Ishikawa (cell line): ENCODE results near the gene CYP39A1.

Experiments used
- CEBPB ChIP-seq: IDR thresholded peaks from 2 replicates; pipeline ENCODE4 v1.6.1; 2012
- CREB1 ChIP-seq: IDR thresholded peaks from 2 replicates; pipeline ENCODE4 v1.6.1; 2012; ENCODE audit warnings: low read depth
- EGR1 ChIP-seq: IDR thresholded peaks from 2 replicates; pipeline ENCODE4 v1.6.1; 2012
- EP300 ChIP-seq: IDR thresholded peaks from 2 replicates; pipeline ENCODE4 v1.6.1; 2012; ENCODE audit warnings: borderline replicate concordance
- FOXM1 ChIP-seq: IDR thresholded peaks from 2 replicates; pipeline ENCODE4 v1.6.1; 2012; ENCODE audit warnings: low read depth, borderline replicate concordance
- NFIC ChIP-seq: IDR thresholded peaks from 2 replicates; pipeline ENCODE4 v1.6.1; 2012
- RAD21 ChIP-seq: IDR thresholded peaks from 2 replicates; pipeline ENCODE4 v1.6.1; 2012; ENCODE audit warnings: low read depth
- TAF1 ChIP-seq: IDR thresholded peaks from 2 replicates; pipeline ENCODE4 v1.6.1; 2012; ENCODE audit warnings: low read depth, mild to moderate bottlenecking
- TCF12 ChIP-seq: IDR thresholded peaks from 2 replicates; pipeline ENCODE4 v1.6.1; 2012; ENCODE audit warnings: low read depth
- TEAD4 ChIP-seq: IDR thresholded peaks from 2 replicates; pipeline ENCODE4 v1.6.1; 2012
- YY1 ChIP-seq: IDR thresholded peaks from 2 replicates; pipeline ENCODE4 v1.6.1; 2012; ENCODE audit warnings: low read depth
- ZBTB7A ChIP-seq: IDR thresholded peaks from 2 replicates; pipeline ENCODE4 v1.6.1; 2012; ENCODE audit warnings: low read depth
- TF ChIP-seq, protein P1 (sequence below): IDR thresholded peaks from 2 replicates; pipeline ENCODE4 v1.6.1; 2012
- TF ChIP-seq, protein P2 (sequence below): IDR thresholded peaks from 2 replicates; pipeline ENCODE4 v1.6.1; 2012
- TF ChIP-seq, protein P3 (sequence below): IDR thresholded peaks from 2 replicates; pipeline ENCODE4 v1.6.1; 2012; ENCODE audit warnings: low read depth, mild to moderate bottlenecking

Gene CYP39A1

DNA sequence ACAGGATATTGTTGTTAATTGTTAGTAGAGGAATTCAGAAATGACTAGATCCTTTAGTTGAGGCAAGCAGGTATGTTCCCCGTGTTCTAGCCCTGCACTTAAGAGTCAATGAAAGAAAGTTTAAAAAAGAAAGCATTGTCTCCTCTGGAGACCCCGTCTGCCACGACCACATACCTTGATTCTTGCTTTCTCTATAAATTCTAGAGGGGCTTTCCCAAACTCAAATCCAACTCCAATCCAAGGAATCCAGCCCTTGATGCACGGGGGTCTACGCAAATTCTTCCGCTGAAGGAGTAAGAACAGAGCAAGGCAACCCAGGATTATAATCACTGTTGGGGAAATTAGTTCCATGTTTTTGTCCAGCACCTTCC lies 401 bp downstream of the CYP39A1 start:
- no peak; the same call in 1 of the 2 replicates for TF ChIP-seq ZBTB7A
- no peak for TF ChIP-seq EP300
- TF ChIP-seq NFIC = no peak
- TF ChIP-seq FOXM1 = no peak
- TF ChIP-seq, protein P1, sequence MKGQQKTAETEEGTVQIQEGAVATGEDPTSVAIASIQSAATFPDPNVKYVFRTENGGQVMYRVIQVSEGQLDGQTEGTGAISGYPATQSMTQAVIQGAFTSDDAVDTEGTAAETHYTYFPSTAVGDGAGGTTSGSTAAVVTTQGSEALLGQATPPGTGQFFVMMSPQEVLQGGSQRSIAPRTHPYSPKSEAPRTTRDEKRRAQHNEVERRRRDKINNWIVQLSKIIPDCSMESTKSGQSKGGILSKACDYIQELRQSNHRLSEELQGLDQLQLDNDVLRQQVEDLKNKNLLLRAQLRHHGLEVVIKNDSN = no peak
- TF ChIP-seq RAD21 = no peak
- TF ChIP-seq CEBPB = no peak
- TF ChIP-seq, protein P2, sequence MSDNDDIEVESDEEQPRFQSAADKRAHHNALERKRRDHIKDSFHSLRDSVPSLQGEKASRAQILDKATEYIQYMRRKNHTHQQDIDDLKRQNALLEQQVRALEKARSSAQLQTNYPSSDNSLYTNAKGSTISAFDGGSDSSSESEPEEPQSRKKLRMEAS = no peak
- no peak for TF ChIP-seq TCF12
- TF ChIP-seq CREB1 = no peak
- TF ChIP-seq YY1 = no peak
- TF ChIP-seq, protein P3, sequence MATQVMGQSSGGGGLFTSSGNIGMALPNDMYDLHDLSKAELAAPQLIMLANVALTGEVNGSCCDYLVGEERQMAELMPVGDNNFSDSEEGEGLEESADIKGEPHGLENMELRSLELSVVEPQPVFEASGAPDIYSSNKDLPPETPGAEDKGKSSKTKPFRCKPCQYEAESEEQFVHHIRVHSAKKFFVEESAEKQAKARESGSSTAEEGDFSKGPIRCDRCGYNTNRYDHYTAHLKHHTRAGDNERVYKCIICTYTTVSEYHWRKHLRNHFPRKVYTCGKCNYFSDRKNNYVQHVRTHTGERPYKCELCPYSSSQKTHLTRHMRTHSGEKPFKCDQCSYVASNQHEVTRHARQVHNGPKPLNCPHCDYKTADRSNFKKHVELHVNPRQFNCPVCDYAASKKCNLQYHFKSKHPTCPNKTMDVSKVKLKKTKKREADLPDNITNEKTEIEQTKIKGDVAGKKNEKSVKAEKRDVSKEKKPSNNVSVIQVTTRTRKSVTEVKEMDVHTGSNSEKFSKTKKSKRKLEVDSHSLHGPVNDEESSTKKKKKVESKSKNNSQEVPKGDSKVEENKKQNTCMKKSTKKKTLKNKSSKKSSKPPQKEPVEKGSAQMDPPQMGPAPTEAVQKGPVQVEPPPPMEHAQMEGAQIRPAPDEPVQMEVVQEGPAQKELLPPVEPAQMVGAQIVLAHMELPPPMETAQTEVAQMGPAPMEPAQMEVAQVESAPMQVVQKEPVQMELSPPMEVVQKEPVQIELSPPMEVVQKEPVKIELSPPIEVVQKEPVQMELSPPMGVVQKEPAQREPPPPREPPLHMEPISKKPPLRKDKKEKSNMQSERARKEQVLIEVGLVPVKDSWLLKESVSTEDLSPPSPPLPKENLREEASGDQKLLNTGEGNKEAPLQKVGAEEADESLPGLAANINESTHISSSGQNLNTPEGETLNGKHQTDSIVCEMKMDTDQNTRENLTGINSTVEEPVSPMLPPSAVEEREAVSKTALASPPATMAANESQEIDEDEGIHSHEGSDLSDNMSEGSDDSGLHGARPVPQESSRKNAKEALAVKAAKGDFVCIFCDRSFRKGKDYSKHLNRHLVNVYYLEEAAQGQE = no peak

DNA sequence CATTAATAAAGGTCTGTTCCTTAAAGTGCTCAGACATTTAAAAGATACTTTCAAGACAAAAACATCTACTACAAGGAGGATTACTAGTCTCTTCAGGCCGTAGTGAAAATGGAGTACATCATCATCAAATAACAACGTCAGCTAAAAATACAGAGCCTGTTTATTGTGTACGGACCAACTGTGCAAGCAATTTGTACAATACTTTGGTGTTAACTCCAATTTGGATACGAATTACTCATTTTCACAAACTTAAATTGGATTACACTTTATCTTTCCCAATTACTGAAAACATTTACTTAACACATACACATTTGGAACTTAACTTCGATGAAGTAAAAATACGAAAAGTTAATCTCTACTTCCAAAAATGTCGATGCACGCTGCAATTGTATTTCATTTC lies 802 bp downstream of the CYP39A1 start:
- TF ChIP-seq FOXM1 (no peak), NFIC (no peak), TEAD4 (no peak), EP300 (no peak), EGR1 (no peak), TAF1 (no peak), CEBPB (no peak), CREB1 (no peak), RAD21 (no peak), ZBTB7A (no peak), YY1 (no peak), TCF12 (no peak)
- TF ChIP-seq, protein P2 = no peak
- TF ChIP-seq, protein P3 = no peak
- TF ChIP-seq, protein P1 = no peak

DNA sequence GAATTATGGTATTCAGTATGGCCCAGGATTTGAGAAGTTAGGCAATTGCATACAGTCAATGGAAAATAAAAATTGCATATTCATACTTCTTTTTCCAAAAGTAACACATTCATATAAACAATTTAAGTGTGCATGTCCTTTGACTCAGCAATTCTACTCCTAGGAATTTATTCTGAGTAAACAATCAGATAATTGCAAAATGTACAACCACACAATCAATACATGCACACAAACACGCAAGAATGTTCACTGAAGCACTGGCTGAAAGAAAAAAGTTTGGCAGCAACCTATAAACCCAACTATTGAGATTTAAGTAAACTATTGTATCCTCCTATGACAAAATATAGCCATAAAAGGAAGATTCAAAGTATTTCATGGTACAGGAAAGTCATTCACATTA lies 1.6 kb downstream of the CYP39A1 start:
- no peak for TF ChIP-seq FOXM1
- no peak for TF ChIP-seq TEAD4
- TF ChIP-seq CEBPB = no peak
- TF ChIP-seq RAD21 = no peak
- no peak for TF ChIP-seq CREB1
- TF ChIP-seq ZBTB7A = no peak
- no peak for TF ChIP-seq YY1
- TF ChIP-seq, protein P1 = no peak
- TF ChIP-seq TCF12 = no peak
- TF ChIP-seq, protein P3 = no peak
- no peak for TF ChIP-seq EGR1
- TF ChIP-seq, protein P2 = no peak
- no peak for TF ChIP-seq NFIC
- no peak for TF ChIP-seq TAF1
- no peak for TF ChIP-seq EP300
